ENCODE measurements around the gene MCCC1.
A peak's percentile ranks its signal among the peaks of the same experiment; 100 is the strongest.
"Not testable (repeated sequence)": the region's sequence is repeated elsewhere in the genome, so short reads cannot be mapped to it uniquely, and the experiment has no call there.

MCCC1 gene

GRCh38 chr3:183116025-183116614 is 16.8 kb upstream of the MCCC1 start:
- no peak for TF ChIP-seq CTCF (IDR thresholded peaks at IDR 0.05; ENCODE audit: borderline replicate concordance, insufficient read depth, low read depth, low read length)

GRCh38 chr3:183114384-183115178 is 15.3 kb upstream of the MCCC1 start:
- no peak for TF ChIP-seq CTCF (IDR thresholded peaks at IDR 0.05; ENCODE audit: borderline replicate concordance, insufficient read depth, low read depth, low read length)
- H3K4me3 ChIP-seq (ENCODE audit: low read depth, low read length): no peak overlapping the region

More at GRCh38 chr3:183116025-183116614, 16.8 kb upstream of the MCCC1 start:
- peak overlapping the region; percentile 49 for H3K4me3 ChIP-seq (ENCODE audit: low read depth, low read length)

- not testable (repeated sequence) for H3K4me3 ChIP-seq (ENCODE audit: low read depth, low read length)
These were observed 10.6 kb upstream of the MCCC1 start for GRCh38 chr3:183109847-183110246.

GRCh38 chr3:183108470-183108869 is 9.2 kb upstream of the MCCC1 start:
- TF ChIP-seq CTCF (IDR thresholded peaks at IDR 0.05; ENCODE audit: borderline replicate concordance, insufficient read depth, low read depth, low read length): no peak
- no peak overlapping the region for H3K4me3 ChIP-seq (ENCODE audit: low read depth, low read length)

- no peak overlapping the region for H3K4me3 ChIP-seq (ENCODE audit: low read depth, low read length)
- TF ChIP-seq CTCF (IDR thresholded peaks at IDR 0.05; ENCODE audit: borderline replicate concordance, insufficient read depth, low read depth, low read length): no peak
These were observed 8.7 kb upstream of the MCCC1 start for GRCh38 chr3:183108001-183108449.

- H3K4me3 ChIP-seq (ENCODE audit: low read depth, low read length): not testable (repeated sequence)
These were observed 8.1 kb upstream of the MCCC1 start for GRCh38 chr3:183107372-183107771.

GRCh38 chr3:183106635-183107034 is 7.3 kb upstream of the MCCC1 start:
- no peak for TF ChIP-seq CTCF (IDR thresholded peaks at IDR 0.05; ENCODE audit: borderline replicate concordance, insufficient read depth, low read depth, low read length)
- no peak overlapping the region for H3K4me3 ChIP-seq (ENCODE audit: low read depth, low read length)

- not testable (repeated sequence) for H3K4me3 ChIP-seq (ENCODE audit: low read depth, low read length)
These were observed 4.7 kb upstream of the MCCC1 start for GRCh38 chr3:183103950-183104349.

- H3K4me3 ChIP-seq (ENCODE audit: low read depth, low read length): not testable (repeated sequence)
These were observed 1.7 kb upstream of the MCCC1 start for GRCh38 chr3:183101040-183101439.

Measured in GM12875 (cell line).